ENCODE data around the gene OR2AE1. TPM values are rescaled to one million over a fixed set of nuclear protein-coding genes. Genes with fewer than 3 reads are reported as not detected.
"Not testable (repeated sequence)": the region's sequence is repeated elsewhere in the genome, so short reads cannot be mapped to it uniquely, and the experiment has no call there.

The OR2AE1 gene
- total RNA-seq, 1 donor from 2014 or later, result 0.33 TPM

DNA sequence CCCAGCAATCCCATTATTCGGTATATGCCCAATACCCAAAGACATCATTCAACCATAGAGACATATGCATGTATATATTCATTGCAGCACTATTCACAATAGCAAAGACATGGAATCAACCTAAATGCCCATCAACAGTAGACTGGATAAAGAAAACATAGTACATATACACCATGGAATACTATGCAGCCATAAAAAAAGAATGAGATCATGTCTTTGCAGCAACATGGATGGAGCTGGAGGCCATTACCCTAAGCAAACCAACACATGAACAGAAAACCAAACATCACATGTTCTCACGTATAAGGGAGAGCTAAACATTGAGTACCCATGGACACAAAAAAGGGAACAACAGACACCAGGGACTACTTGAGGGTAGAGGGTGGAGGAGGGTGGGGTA lies 13.5 kb upstream of the OR2AE1 start:
- H3K4me3 Mint-ChIP-seq; H3K27me3 Mint-ChIP-seq; H3K27ac Mint-ChIP-seq; DNase-seq; intact Hi-C loops (cut with micrococcal nuclease); H3K9me3 Mint-ChIP-seq; H3K4me1 Mint-ChIP-seq: not testable (repeated sequence)
- peaks cover 44% of the 10 kb centered on the region for H3K36me3 Mint-ChIP-seq (ENCODE audit: low read depth)

DNA sequence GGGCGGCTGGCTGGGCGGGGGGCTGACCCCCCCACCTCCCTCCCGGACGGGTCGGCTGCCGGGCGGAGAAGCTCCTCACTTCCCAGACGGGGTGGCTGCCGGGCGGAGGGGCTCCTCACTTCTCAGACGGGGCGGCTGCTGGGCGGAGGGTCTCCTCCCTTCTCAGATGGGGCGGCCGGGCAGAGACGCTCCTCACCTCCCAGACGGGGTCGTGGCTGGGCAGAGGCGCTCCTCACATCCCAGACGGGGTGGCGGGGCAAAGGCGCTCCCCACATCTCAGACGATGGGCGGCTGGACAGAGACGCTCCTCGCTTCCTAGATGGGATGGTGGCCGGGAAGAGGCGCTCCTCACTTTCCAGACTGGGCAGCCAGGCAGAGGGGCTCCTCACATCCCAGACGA lies 11.5 kb upstream of the OR2AE1 start:
- intact Hi-C loops (cut with micrococcal nuclease); H3K4me1 Mint-ChIP-seq; DNase-seq; H3K4me3 Mint-ChIP-seq; H3K27ac Mint-ChIP-seq; H3K9me3 Mint-ChIP-seq; H3K27me3 Mint-ChIP-seq: not testable (repeated sequence)
- peaks cover 46% of the 10 kb centered on the region for H3K36me3 Mint-ChIP-seq (ENCODE audit: low read depth)

DNA sequence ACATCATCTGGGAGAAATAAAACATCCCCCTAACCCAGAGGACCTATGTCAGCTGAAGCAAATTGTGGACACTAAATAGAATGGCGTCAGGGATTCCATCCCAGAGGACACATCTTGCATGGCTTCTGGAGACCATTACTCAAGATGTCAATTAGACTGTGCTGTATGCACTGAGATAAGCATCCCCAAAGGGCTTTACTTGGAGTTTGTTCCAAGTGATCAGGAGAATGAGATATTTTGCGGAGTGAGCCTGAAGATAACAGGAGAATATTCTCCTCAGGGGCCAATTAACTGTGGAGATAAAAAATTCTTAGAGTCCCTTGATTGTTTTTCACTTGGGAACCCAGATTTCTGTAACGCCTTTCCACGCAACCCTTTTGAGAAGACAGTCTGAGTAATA lies 4.5 kb upstream of the OR2AE1 start:
- peaks cover 5% of the 10 kb centered on the region for H3K36me3 Mint-ChIP-seq (ENCODE audit: low read depth)
- H3K27me3 Mint-ChIP-seq, result no peaks in the 10 kb centered on the region
- no peak for DNase-seq
- H3K27ac Mint-ChIP-seq, result no peak overlapping the region
- no peaks in the 10 kb centered on the region for H3K4me1 Mint-ChIP-seq
- H3K4me3 Mint-ChIP-seq, result no peak overlapping the region
- no peaks in the 10 kb centered on the region for H3K9me3 Mint-ChIP-seq
- intact Hi-C loops (cut with micrococcal nuclease), result no loop called here

DNA sequence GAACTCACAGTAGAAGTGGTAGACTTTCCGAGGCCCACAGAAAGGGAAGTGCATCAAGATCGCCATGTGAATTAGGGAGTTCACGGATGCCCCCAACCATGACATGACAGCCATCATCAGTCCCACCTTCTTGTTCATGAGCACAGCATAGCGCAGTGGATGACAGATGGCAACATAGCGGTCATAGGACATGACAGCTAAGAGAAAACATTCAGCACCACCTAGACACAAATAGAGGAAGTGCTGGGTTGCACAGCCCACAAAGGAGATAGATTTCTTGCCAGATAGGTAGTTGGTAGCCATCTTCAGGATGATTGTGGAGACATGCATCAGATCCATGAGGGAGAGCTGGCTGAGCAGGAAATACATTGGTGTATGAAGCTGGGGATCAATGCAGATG lies 342 bp downstream of the OR2AE1 start:
- H3K9me3 Mint-ChIP-seq, result no peaks in the 10 kb centered on the region
- no peaks in the 10 kb centered on the region for H3K27me3 Mint-ChIP-seq
- H3K36me3 Mint-ChIP-seq (ENCODE audit: low read depth), result no peaks in the 10 kb centered on the region
- no peak for DNase-seq
- no peak overlapping the region for H3K27ac Mint-ChIP-seq
- H3K4me3 Mint-ChIP-seq, result no peak overlapping the region
- no peaks in the 10 kb centered on the region for H3K4me1 Mint-ChIP-seq
- intact Hi-C loops (cut with micrococcal nuclease), result no loop called here

DNA sequence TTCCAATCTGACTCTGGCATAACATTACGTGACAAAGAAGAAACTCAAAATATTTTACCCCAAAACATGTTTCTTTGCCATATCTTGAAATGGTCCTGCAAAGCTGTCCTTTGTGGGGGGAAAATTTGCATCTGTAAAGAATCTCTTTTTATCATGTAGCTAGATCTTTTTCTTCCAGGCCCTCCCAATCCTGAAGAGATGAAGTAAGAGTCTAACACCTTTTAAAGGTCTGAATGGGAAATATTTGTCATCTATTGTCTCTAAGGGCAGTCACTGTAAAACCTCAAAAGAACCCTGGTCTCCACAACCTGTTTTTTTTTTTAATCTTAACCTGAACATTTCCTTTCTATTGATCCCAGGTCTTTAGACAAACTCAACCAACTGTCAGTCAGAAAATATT lies 8.6 kb downstream of the OR2AE1 start:
- Mint-ChIP-seq H3K4me3 (no peak overlapping the region), H3K27ac (no peak overlapping the region), H3K9me3 (no peaks in the 10 kb centered on the region), H3K4me1 (no peaks in the 10 kb centered on the region), H3K27me3 (peaks cover 17% of the 10 kb centered on the region), H3K36me3 (ENCODE audit: low read depth) (no peaks in the 10 kb centered on the region)
- no peak for DNase-seq
- intact Hi-C loops (cut with micrococcal nuclease), result no loop called here

DNA sequence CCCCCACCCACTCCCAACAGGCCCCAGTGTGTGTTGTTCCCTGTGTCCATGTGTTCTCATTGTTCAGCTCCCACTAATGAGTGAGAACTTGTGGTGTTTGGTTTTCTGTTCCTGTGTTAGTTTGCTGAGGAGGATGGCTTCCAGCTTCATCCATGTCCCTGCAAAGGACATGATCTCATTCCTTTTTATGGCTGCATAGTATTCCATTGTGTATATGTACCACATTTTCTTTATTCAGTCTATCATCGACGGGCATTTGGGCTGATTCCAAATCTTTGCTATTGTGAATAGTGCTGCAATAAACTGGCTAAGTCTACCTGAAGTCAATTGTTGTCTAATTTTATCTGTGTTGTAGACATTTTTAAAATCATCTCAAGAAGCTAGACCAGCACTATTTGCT lies 9.4 kb downstream of the OR2AE1 start:
- H3K27me3 Mint-ChIP-seq, result peaks cover 18% of the 10 kb centered on the region
- H3K36me3 Mint-ChIP-seq (ENCODE audit: low read depth); H3K4me1 Mint-ChIP-seq; H3K27ac Mint-ChIP-seq; DNase-seq; H3K4me3 Mint-ChIP-seq; intact Hi-C loops (cut with micrococcal nuclease); H3K9me3 Mint-ChIP-seq: not testable (repeated sequence)

DNA sequence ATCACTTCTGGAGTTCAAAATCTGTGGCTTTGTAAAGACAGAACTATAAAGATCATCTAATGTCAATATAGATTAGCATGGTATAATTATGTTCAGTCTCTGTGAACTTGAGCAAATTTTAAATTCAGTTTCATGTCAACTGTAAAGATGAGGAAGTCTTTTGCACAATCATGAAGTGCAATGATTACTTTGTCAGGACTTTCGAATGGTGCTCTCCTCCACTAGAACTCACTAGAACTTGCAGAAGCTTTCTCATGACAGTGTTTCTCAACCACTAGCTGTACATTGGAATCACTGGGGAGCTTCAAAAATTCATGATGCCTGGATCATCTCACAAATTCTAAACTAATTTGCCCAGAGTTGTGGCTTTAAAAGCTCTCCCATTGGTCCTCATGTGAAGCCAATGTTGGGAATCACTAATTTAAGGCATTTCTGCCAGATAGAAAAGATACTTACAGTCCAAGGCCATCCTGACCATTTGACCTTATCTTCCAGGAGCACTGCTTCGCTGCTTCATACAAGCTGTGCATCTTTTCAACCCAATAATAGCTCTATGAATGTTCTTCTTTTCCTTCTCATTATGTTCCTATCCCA lies 12.9 kb downstream of the OR2AE1 start:
- Mint-ChIP-seq H3K36me3 (ENCODE audit: low read depth) (no peaks in the 10 kb centered on the region), H3K4me3 (no peak overlapping the region), H3K4me1 (no peaks in the 10 kb centered on the region), H3K27ac (no peak overlapping the region), H3K27me3 (peaks cover 21% of the 10 kb centered on the region), H3K9me3 (no peaks in the 10 kb centered on the region)
- intact Hi-C loops (cut with micrococcal nuclease), result no loop called here
- DNase-seq, result no peak

DNA sequence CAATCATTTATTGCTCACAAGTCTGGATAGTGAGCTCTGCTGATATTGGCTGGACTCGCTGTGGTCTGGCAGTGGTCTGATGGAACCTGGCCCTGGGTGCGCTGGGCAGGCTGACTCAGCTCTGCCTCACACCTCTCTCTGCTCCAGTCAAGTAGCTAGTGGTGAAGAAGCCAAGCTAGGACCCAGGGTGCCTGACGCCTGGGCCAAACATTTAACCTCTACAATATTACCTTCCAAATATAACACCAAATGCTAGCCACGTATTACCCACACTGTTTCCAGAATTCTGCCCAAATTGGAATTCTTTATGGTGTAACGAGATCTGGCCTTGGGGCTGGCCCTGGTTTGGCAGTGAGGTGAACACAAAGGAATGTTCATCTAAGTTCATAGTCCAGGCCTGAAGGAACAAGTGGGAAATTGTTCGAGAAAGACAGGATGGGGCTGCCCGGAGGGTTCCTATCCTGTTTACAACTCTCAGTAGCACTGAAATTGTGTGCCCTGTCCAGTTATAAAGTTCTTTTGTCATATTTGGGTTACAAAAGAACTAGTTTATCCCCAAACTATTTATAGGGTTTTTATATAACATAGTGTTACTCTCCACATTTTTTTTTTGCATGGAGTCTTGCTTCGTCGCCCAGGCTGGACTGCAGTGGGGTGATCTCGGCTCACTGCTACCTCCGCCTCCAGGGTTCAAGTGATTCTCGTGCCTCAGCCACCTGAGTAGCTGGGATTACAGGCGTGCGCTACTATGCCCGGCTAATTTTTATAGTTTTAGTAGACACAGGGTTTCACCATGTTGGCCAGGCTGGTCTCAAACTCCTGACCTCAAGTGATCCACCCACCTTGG lies 16.3 kb downstream of the OR2AE1 start:
- intact Hi-C loops (cut with micrococcal nuclease), result no loop called here
- H3K36me3 Mint-ChIP-seq (ENCODE audit: low read depth), result no peaks in the 10 kb centered on the region
- no peak overlapping the region for H3K4me3 Mint-ChIP-seq
- H3K27me3 Mint-ChIP-seq, result peaks cover 10% of the 10 kb centered on the region
- H3K27ac Mint-ChIP-seq, result no peak overlapping the region
- H3K9me3 Mint-ChIP-seq, result no peaks in the 10 kb centered on the region
- no peak for DNase-seq
- H3K4me1 Mint-ChIP-seq, result no peaks in the 10 kb centered on the region

DNA sequence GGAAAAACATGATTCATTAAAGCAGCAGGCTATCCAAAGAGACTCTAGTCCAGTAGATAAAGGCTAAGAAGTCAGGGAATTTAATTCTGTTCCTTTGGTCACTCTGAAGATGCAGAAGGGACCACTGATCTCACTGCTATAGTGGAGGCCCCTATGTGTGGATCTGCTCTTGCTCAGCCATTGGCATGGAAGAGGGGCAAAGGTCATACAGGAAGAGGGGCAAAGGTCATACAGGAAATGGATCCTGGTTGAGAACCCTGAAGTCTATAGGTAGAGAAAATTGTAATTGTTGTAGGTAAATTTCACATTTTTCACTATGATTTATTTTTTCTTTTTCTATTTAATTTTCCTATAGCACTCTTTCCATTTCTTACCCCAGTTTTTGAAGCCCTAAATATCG lies 21.6 kb downstream of the OR2AE1 start:
- Mint-ChIP-seq H3K9me3 (peaks cover 5% of the 10 kb centered on the region), H3K4me1 (no peaks in the 10 kb centered on the region), H3K27me3 (peaks cover 17% of the 10 kb centered on the region), H3K4me3 (no peak overlapping the region), H3K27ac (no peak overlapping the region), H3K36me3 (ENCODE audit: low read depth) (no peaks in the 10 kb centered on the region)
- no peak for DNase-seq
- intact Hi-C loops (cut with micrococcal nuclease), result no loop called here

DNA sequence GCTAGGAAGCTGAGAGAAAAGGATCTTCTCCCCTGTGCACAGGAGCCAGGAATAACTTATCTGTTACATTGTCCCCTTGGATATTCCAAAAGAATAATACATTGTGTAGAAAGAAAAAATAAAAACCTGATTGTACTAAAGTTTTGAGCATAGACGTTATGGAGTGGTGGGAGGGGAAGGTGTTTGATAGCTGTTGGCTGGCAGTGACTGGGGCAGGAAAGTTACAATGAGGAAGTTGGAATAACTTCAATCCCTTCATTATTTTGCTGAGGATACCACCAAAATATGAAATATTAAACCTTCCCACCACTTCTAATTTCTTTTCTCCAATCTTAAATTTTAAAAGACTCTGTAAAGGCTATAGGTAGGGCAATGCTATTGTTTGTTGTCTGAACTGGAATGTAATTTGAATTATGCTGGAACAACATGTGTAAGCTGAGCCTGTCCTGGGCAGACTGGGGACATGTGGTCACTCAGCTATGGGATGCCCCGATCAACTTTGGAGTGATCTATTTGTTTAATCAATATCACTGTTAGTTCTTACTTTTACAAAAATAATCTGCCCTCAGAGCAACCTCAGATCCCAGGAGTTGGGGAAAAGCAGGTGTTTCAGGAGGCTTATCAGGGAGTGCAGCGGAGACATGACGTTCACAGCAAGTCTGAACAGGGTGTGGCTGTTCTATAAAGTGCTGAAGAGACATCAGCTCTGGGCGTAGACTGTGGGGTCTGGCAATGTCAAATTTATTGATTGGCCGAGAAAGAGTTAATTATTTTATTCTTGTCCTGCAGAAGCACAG lies 28.2 kb downstream of the OR2AE1 start:
- H3K9me3 Mint-ChIP-seq, result no peaks in the 10 kb centered on the region
- H3K36me3 Mint-ChIP-seq (ENCODE audit: low read depth), result no peaks in the 10 kb centered on the region
- H3K27ac Mint-ChIP-seq, result no peak overlapping the region
- H3K4me1 Mint-ChIP-seq, result no peaks in the 10 kb centered on the region
- intact Hi-C loops (cut with micrococcal nuclease), result no loop called here
- H3K4me3 Mint-ChIP-seq, result no peak overlapping the region
- DNase-seq, result no peak
- H3K27me3 Mint-ChIP-seq, result peaks cover 14% of the 10 kb centered on the region

DNA sequence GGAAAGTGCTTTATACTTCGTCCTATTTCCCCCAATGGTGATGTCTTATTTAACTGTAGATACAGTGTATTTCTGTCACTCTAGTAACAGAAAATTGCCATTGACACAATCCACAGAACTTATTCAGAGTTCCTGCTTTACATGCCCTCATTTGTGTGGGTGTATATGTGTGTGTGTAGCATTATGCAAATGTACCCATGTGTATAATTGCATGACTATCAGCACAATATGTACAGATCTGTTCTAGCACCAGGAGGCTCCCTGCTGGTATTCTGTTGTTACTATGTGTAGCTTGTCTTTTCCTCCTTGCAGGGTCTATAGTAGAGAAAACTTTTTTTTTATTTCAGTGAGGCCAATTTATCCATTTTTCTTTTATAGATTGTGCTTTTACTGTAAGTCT lies 32.5 kb downstream of the OR2AE1 start:
- Mint-ChIP-seq H3K36me3 (ENCODE audit: low read depth) (no peaks in the 10 kb centered on the region), H3K9me3 (no peaks in the 10 kb centered on the region), H3K4me3 (no peak overlapping the region), H3K27ac (no peak overlapping the region), H3K4me1 (no peaks in the 10 kb centered on the region), H3K27me3 (peaks cover 11% of the 10 kb centered on the region)
- DNase-seq, result no peak
- intact Hi-C loops (cut with micrococcal nuclease), result no loop called here

DNA sequence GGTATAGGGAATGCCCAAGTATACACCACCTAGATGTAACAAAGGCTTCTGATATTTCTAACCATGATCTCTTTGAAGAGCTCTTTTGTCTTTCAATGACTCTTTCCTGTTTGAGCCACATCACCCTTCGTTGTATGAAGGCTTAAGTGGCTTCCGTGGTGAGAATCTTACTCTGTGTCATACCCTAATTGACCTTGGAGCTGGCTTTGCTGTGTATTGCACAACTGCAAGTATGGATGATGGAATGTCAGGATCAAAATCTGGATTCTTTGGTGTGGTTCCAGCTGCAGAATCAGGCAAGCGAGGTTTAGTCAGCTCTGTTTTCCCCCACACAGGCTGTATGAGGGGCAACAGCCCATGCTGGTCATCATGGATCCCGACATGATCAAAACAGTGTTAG lies 33.0 kb downstream of the OR2AE1 start:
- no peak overlapping the region for H3K27ac Mint-ChIP-seq
- DNase-seq, result no peak
- H3K27me3 Mint-ChIP-seq, result peaks cover 11% of the 10 kb centered on the region
- no peaks in the 10 kb centered on the region for H3K9me3 Mint-ChIP-seq
- no peak overlapping the region for H3K4me3 Mint-ChIP-seq
- H3K36me3 Mint-ChIP-seq (ENCODE audit: low read depth), result no peaks in the 10 kb centered on the region
- intact Hi-C loops (cut with micrococcal nuclease), result no loop called here
- no peaks in the 10 kb centered on the region for H3K4me1 Mint-ChIP-seq

DNA sequence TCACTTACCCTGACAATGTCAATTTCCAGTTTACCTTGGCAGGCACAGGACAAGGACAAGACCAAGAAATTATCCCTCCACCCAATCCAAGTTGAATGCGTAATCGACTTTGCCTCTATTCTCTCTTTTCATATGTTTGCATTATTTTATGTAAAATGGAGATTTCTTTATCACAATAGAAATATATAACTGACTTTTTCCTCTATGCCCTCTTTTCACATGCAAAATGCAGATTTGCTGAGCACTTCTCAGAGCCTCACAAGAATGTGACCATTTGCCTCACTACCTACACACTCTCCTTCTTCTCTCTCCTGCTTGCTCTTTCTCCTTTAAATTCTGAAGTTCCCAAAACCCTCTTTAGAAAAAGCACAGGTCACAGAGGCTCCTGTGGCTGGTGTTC lies 33.9 kb downstream of the OR2AE1 start:
- intact Hi-C loops (cut with micrococcal nuclease), result no loop called here

DNA sequence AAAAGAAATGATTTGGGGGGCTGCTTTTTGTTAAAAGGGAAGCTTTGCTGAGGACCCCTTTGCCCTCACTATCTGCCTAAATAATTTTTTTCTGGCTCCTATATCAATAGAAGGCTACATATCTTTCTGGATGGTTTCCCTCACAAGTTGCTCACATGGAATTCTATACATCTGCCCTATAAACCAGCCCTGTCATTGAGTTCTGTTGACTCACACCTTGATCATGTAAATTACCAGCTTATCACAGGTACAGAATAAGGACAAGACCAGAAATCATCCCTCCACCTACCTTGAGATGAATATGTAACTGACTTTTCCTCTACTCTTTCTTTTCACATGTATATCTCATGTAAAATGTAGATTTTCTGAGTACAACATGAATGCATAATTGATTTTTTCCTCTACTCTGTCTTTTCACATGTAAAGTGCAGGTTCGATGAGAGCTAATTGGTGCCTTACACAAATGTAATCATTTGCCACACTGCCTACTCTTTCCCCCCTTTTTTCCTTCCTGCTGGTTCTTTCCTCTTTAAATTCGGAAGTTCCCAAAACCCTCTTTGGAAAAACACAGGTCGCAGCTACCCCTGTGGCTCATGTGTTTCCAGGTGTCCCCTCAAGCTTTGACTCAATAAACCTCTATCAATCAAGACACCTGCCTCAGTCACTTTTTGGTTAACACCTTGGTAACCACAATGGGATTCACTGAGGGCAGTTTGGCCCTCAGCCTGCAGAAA lies 36.5 kb downstream of the OR2AE1 start:
- intact Hi-C loops (cut with micrococcal nuclease), result no loop called here
- Mint-ChIP-seq H3K27ac (no peak overlapping the region), H3K4me1 (peaks cover 8% of the 10 kb centered on the region)

More for the DNA sequence above, 33.9 kb downstream of the OR2AE1 start:
- Mint-ChIP-seq H3K27me3 (peaks cover 11% of the 10 kb centered on the region), H3K4me3 (no peak overlapping the region), H3K4me1 (peaks cover 4% of the 10 kb centered on the region), H3K36me3 (ENCODE audit: low read depth) (no peaks in the 10 kb centered on the region), H3K27ac (no peak overlapping the region), H3K9me3 (no peaks in the 10 kb centered on the region)
- no peak for DNase-seq

More for the DNA sequence above, 36.5 kb downstream of the OR2AE1 start:
- Mint-ChIP-seq H3K36me3 (ENCODE audit: low read depth) (no peaks in the 10 kb centered on the region), H3K27me3 (peaks cover 6% of the 10 kb centered on the region), H3K4me3 (no peak overlapping the region), H3K9me3 (no peaks in the 10 kb centered on the region)
- no peak for DNase-seq

Data from activated CD4-positive, alpha-beta T cell treated with anti-CD3 and anti-CD28 coated beads, Interleukin-2, amount 10 ng/mL, durations not matched to agents 24 days and 14 days (primary cell).